Heart right ventricle (tissue), 16 donors: Measurements from ENCODE around the gene ITGBL1. TPM values are rescaled to one million over a fixed set of nuclear protein-coding genes. Genes with fewer than 3 reads are reported as not detected.
A peak's percentile ranks its signal among the peaks of the same experiment; 100 is the strongest.

Experiments
- ATAC-seq, 8 donors: fragments of 200-7000 bp; cut with Tn5 transposase; one replicate each; pipeline ENCODE4 v1.9.1; 2020; ENCODE audit warnings: mild to moderate bottlenecking in 8 of 8, moderate library complexity in 8 of 8, moderate number of reproducible peaks in 1 of 8
- DNase-seq, 2 donors: peaks; one replicate each; pipeline ENCODE4 v3.0.0-alpha.2; 2020
- H3K27ac ChIP-seq, 10 donors: fragments of 200-600 bp; sonication (generic) in 2 of 10; one replicate each; pipeline versions ENCODE4 v1.5.0 to v1.8.0; 2020 to 2022; ENCODE audit warnings: mild to moderate bottlenecking in 3 of 10
- H3K27me3 ChIP-seq, 7 donors: fragments of 200-600 bp; one replicate each; pipeline ENCODE4 v1.8.0; 2021 to 2022; ENCODE audit warnings: mild to moderate bottlenecking in 2 of 7
- H3K36me3 ChIP-seq, 9 donors: fragments of 200-600 bp; sonication (generic) in 1 of 9; one replicate each; pipeline versions ENCODE4 v1.5.0 to v1.8.0; 2020 to 2022; ENCODE audit warnings: mild to moderate bottlenecking in 2 of 9
- H3K4me1 ChIP-seq, 9 donors: fragments of 200-600 bp; sonication (generic) in 1 of 9; one replicate each; pipeline versions ENCODE4 v1.5.0 to v1.8.0; 2020 to 2022; ENCODE audit warnings: mild to moderate bottlenecking in 4 of 9
- H3K4me3 ChIP-seq, 10 donors: fragments of 200-600 bp; sonication (generic) in 2 of 10; one replicate each; pipeline versions ENCODE4 v1.5.0 to v1.8.0; 2020 to 2022; ENCODE audit warnings: mild to moderate bottlenecking in 7 of 10, moderate library complexity in 2 of 10
- H3K9me3 ChIP-seq, 11 donors: fragments of 200-600 bp in 10 of 11; sonication (generic) in 2 of 11; one replicate each; pipeline versions ENCODE4 v1.5.0 to v1.8.0; 2013 to 2022; ENCODE audit warnings: mild to moderate bottlenecking in 2 of 11, control low read depth in 1 of 11, moderate library complexity in 1 of 11
- WGBS, 2 donors: extraction: QIAGEN DNeasy Blood & Tissue Kit; methylation state at CpG; one replicate each; pipeline ENCODE4 v1.1.7; 2013; ENCODE audit warnings: inconsistent platforms in 1 of 2; 5-methylcytosine and 5-hydroxymethylcytosine counted together
- intact Hi-C, 10 donors: fragments of 100-400 bp; cut with DNase I; formaldehyde crosslinking; loops; one replicate each; pipeline versions ENCODE4 v1.11.1 to v1.14.2; 2022
- polyA plus RNA-seq, 2 donors: library from polyadenylated mRNA; stranded (reverse); fragments of 200-250 nt; gene quantifications; one replicate each; pipeline ENCODE4 v1.2.3, GENCODE V29; 2013
- total RNA-seq, 10 donors: library from RNA; stranded (reverse); fragmentation: NEBNext Ultra II Directional in 3 of 10; extraction: Animal tissue kit (Norgen Biotek cat#: 25700) in 3 of 10; gene quantifications; one replicate each; pipeline versions ENCODE4 v1.2.1 to v1.2.4, GENCODE V29; 2021 to 2023
- TF ChIP-seq, protein P1 (sequence below), 9 donors: fragments of 200-600 bp; sonication (generic) in 2 of 9; IDR thresholded peaks; one replicate each; pipeline versions ENCODE4 v1.5.0 to v1.8.0; 2021 to 2022; ENCODE audit warnings: antibody characterized with exemption in 9 of 9, mild to moderate bottlenecking in 5 of 9, moderate library complexity in 1 of 9
- donor health status: Arrhythmogenic right ventricular cardiomyopathy.
- donor health status: ischemic (EF 13 %, LVEDD 7.1; RV severe dilation, severe dysfunction).
- donor health status: healthy with polysubstance abuse.
- donor health status: DM: no; HTN: yes; CAD: no.
- donor health status: DM: no; HTN: no; CAD: no.
- donor health status: ischemic (EF 25% LVEDD 6.9; RV normal size, moderate dysfunction).
- donor health status: ischemic (EF 25% LVEDD 5.7; RV mildly dilated, moderate dysfunction).
- donor health status: healthy.
- donor health status: DM: yes; HTN: yes; CAD: no.
- donor health status: Ischemic cardiomyopathy.
- donor health status: ischemic (EF 35%, LVEDD 5.7; RV mildly dilated, moderate dysfunction).
- donor health status: nonischemic (EF 11% LVEDD 7.7; RV severe dilation, severe dysfunction).
- donor health status: DM: yes; HTN: yes; CAD: no.
- donor health status: PGD.
- donor health status: ischemic (EF 29% LVEDD 5.4; RV normal size, mild dysfunction).
- donor health status: nonischemic (EF 23%, LVEDD 6.1; RV moderate dilation, normal function).

Gene ITGBL1
- total and polyA plus RNA-seq, 12 donors = 0.78 to 11.9 (median 4.3) TPM

DNA sequence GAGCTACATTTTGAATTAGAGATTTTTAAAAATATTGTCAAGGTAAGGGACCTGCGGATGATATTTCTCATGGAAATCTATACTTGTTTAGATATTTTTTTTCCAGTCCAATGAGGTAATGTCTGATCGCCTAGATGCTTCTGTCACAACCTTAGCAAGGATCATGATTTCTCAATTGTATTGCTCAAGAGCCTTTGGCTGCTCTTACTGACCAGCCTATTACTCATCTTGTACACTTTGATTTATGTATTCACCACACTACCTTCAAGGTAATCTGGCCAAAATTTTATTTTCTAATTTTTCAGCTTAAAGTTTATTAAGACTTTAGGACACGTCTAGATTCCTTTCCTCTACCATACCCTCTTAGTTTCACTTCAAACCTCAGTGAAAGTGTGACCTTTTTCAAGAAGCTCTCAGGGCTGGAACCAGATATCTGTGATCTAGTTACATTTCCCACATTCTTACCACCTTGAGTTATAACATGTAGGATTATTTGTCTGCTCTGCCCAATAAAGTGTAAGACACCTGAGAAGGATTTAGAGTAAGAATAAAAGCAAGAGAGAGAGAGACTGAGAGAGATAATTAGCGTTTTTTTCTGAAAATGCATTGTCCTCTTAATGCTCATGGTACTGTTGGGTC lies 197.1 kb downstream of the ITGBL1 start:
- Histone ChIP-seq H3K27me3 (no peaks in the 10 kb centered on the region), H3K4me3 (no peak overlapping the region), H3K36me3 (no peaks in the 10 kb centered on the region), H3K27ac (no peak overlapping the region), H3K4me1 (peaks cover 0 to 6% (median 0%) of the 10 kb centered on the region in 9 donors), H3K9me3 (peaks cover 0 to 5% (median 0%) of the 10 kb centered on the region in 11 donors)
- TF ChIP-seq, protein P1, sequence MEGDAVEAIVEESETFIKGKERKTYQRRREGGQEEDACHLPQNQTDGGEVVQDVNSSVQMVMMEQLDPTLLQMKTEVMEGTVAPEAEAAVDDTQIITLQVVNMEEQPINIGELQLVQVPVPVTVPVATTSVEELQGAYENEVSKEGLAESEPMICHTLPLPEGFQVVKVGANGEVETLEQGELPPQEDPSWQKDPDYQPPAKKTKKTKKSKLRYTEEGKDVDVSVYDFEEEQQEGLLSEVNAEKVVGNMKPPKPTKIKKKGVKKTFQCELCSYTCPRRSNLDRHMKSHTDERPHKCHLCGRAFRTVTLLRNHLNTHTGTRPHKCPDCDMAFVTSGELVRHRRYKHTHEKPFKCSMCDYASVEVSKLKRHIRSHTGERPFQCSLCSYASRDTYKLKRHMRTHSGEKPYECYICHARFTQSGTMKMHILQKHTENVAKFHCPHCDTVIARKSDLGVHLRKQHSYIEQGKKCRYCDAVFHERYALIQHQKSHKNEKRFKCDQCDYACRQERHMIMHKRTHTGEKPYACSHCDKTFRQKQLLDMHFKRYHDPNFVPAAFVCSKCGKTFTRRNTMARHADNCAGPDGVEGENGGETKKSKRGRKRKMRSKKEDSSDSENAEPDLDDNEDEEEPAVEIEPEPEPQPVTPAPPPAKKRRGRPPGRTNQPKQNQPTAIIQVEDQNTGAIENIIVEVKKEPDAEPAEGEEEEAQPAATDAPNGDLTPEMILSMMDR (IDR thresholded peaks at IDR 0.05) = no peak
- intact Hi-C loops = no loop called here
- ATAC-seq = peak in 1 of 8 donors; percentile 82
- DNase-seq = no peak
- WGBS, 2 donors = 72 to 73% methylated on average over 4 of the region's 4 CpGs

GRCh38 chr13:101654883-101655282 lies 202.4 kb downstream of the ITGBL1 start:
- Histone ChIP-seq H3K27ac (no peak overlapping the region), H3K27me3 (no peaks in the 10 kb centered on the region), H3K36me3 (no peaks in the 10 kb centered on the region), H3K9me3 (peaks cover 0 to 5% (median 0%) of the 10 kb centered on the region in 11 donors), H3K4me3 (no peak overlapping the region), H3K4me1 (peaks cover 0 to under 1% (median 0%) of the 10 kb centered on the region in 9 donors)
- 70 to 73% methylated on average over 4 of the region's 4 CpGs for WGBS, 2 donors
- TF ChIP-seq, protein P1 (IDR thresholded peaks at IDR 0.05) = no peak
- DNase-seq (no peak), ATAC-seq (no peak)
- intact Hi-C loops = no loop called here

DNA sequence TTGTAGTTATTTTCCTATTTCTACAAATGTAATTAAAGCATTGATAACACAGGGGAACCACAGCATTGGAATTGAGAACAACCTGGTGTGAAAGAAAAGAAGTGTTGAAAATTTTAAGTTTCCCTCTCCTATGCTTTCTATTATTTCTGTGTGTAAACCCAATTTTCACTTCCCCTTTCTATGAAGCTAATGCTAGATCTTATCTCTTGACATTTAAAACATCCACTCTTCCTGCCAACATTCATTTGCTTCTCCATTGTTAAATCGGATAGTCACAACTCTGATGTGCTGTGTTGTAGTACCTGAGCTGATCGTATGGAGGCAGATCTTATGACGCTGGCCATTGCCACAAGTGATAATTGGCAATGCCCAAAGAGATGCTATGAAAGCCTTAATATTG lies 203.0 kb downstream of the ITGBL1 start:
- TF ChIP-seq, protein P1 (IDR thresholded peaks at IDR 0.05) = no peak
- no peak for DNase-seq
- Histone ChIP-seq H3K4me3 (no peak overlapping the region), H3K4me1 (no peaks in the 10 kb centered on the region), H3K9me3 (peaks cover 0 to 5% (median 0%) of the 10 kb centered on the region in 11 donors), H3K27me3 (no peaks in the 10 kb centered on the region), H3K27ac (no peak overlapping the region), H3K36me3 (no peaks in the 10 kb centered on the region)
- 76 to 85% methylated on average over 3 of the region's 3 CpGs for WGBS, 2 donors
- intact Hi-C loops = no loop called here
- no peak for ATAC-seq

DNA sequence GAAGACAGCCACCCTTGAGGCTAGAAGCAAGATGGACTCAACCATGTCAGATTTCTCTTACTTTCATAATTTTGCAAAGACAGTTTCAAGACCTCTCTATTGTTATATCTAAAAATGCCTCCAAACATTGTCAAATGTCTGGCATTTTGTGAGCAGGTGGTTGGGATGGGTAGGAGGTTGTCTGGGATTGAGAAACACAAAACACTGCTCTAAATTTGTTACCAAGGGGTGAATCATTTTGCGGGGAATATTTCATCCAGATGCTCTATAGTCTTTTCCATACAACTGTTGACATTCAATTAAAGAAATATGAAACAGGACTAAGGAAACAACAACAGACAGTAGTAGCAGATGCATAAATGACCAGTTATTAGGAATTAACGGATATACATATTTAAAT lies 208.2 kb downstream of the ITGBL1 start:
- intact Hi-C loops = no loop called here
- WGBS, 2 donors = 85 to 95% methylated on average over 2 of the region's 2 CpGs
- no peaks in the 10 kb centered on the region for H3K27me3 ChIP-seq
- DNase-seq = no peak
- H3K27ac ChIP-seq = no peak overlapping the region
- ATAC-seq = no peak
- TF ChIP-seq, protein P1 (IDR thresholded peaks at IDR 0.05) = no peak
- no peak overlapping the region for H3K4me3 ChIP-seq
- H3K36me3 ChIP-seq = peaks cover 0 to 2% (median 0%) of the 10 kb centered on the region in 9 donors
- H3K9me3 ChIP-seq = peaks cover 0 to 10% (median 0%) of the 10 kb centered on the region in 11 donors
- no peaks in the 10 kb centered on the region for H3K4me1 ChIP-seq
